Colonic mucosa (tissue), 4 donors: ENCODE measurements around the gene C19orf73. TPM values are rescaled to one million over a fixed set of nuclear protein-coding genes. Genes with fewer than 3 reads are reported as not detected.

Experiments
- DNase-seq: peaks from one replicate; pipeline ENCODE4 v3.0.0-alpha.2; 2020
- H3K27ac ChIP-seq: fragments of 200-600 bp; one replicate; pipeline ENCODE4 v1.8.0; 2021
- H3K27me3 ChIP-seq: fragments of 200-600 bp; one replicate; pipeline ENCODE4 v1.8.0; 2021
- H3K36me3 ChIP-seq: fragments of 200-600 bp; one replicate; pipeline ENCODE4 v1.8.0; 2021
- H3K4me1 ChIP-seq: fragments of 200-600 bp; one replicate; pipeline ENCODE4 v1.8.0; 2021; ENCODE audit warnings: mild to moderate bottlenecking
- H3K4me3 ChIP-seq: fragments of 200-600 bp; one replicate; pipeline ENCODE4 v1.8.0; 2021
- H3K9ac ChIP-seq, 2 donors: one replicate each; pipeline ENCODE4 v1.7.0; 2013; ENCODE audit warnings: control low read depth in 2 of 2, low read depth in 2 of 2, low read length in 2 of 2
- H3K9me3 ChIP-seq: fragments of 200-600 bp; one replicate; pipeline ENCODE4 v1.8.0; 2021
- CTCF ChIP-seq: fragments of 200-600 bp; IDR thresholded peaks from one replicate; pipeline ENCODE4 v1.8.0; 2022; ENCODE audit warnings: antibody characterized with exemption, mild to moderate bottlenecking
- intact Hi-C: fragments of 100-400 bp; cut with DNase I; formaldehyde crosslinking; loops from one replicate; pipeline ENCODE4 v1.14.1; 2022
- total RNA-seq, 2 donors: library from RNA; stranded (reverse); fragmentation: NEBNext Ultra II Directional in 1 of 2; extraction: Animal tissue kit (Norgen Biotek cat#: 25700) in 1 of 2; gene quantifications; one replicate each; pipeline ENCODE4 v1.2.1, GENCODE V29; 2021
- donor health status: healthy.
- donor health status: DM: no; HTN: no; CAD: no.
- donor health status: DM: no; HTN: no; CAD: no.

Gene C19orf73
- total RNA-seq, 2 donors from 2014 or later = 3.5 to 4.8 TPM

- Histone ChIP-seq H3K9me3 (no peaks in the 10 kb centered on the region), H3K4me3 (no peak overlapping the region), H3K4me1 (peaks cover 16% of the 10 kb centered on the region), H3K36me3 (no peaks in the 10 kb centered on the region), H3K27me3 (no peaks in the 10 kb centered on the region), H3K27ac (no peak overlapping the region), H3K9ac (no peak overlapping the region)
- TF ChIP-seq CTCF = no peak
- intact Hi-C loops = no loop called here
- no peak for DNase-seq
Observed at GRCh38 chr19:49120868-49121267, 1.9 kb upstream of the C19orf73 start.

GRCh38 chr19:49120325-49120683, 1.4 kb upstream of the C19orf73 start:
- H3K4me3 ChIP-seq = peak overlapping the region; percentile 68
- no peak for TF ChIP-seq CTCF
- no peak overlapping the region for H3K27ac ChIP-seq
- H3K27me3 ChIP-seq = no peaks in the 10 kb centered on the region
- peaks cover 18% of the 10 kb centered on the region for H3K4me1 ChIP-seq
- DNase-seq = no peak
- no peaks in the 10 kb centered on the region for H3K9me3 ChIP-seq
- intact Hi-C loops = no loop called here
- H3K36me3 ChIP-seq = no peaks in the 10 kb centered on the region
- peak overlapping the region; percentile 66 to 72 for H3K9ac ChIP-seq

- intact Hi-C loops = no loop called here
- Histone ChIP-seq H3K9ac (peak within 1 kb of the TSS; percentile 85 to 92), H3K9me3 (no peaks in the 10 kb centered on the region), H3K36me3 (no peaks in the 10 kb centered on the region), H3K4me1 (peaks cover 20% of the 10 kb centered on the region), H3K27me3 (no peaks in the 10 kb centered on the region), H3K27ac (peak within 1 kb of the TSS; percentile 96), H3K4me3 (peak within 1 kb of the TSS; percentile 68)
- TF ChIP-seq CTCF = no peak
- peak; percentile 59 for DNase-seq
Observed at GRCh38 chr19:49119411-49120324, 725 bp upstream of the C19orf73 start, which contains the start of gene PPFIA3. Gene PPFIA3, plus strand, starts transcription at chr19:49119544. Its CDS starts 8,330 bp downstream, at chr19:49127874.

GRCh38 chr19:49117677-49118564, 1.0 kb downstream of the C19orf73 start:
- peak overlapping the region; percentile 68 for H3K4me3 ChIP-seq
- no peak for TF ChIP-seq CTCF
- no peaks in the 10 kb centered on the region for H3K36me3 ChIP-seq
- DNase-seq = peak; percentile 45
- peak overlapping the region; percentile 85 to 92 for H3K9ac ChIP-seq
- peak overlapping the region; percentile 96 for H3K27ac ChIP-seq
- H3K9me3 ChIP-seq = no peaks in the 10 kb centered on the region
- H3K4me1 ChIP-seq = peaks cover 25% of the 10 kb centered on the region
- intact Hi-C loops = no loop called here
- H3K27me3 ChIP-seq = no peaks in the 10 kb centered on the region

GRCh38 chr19:49116544-49116943, 2.4 kb downstream of the C19orf73 start:
- Histone ChIP-seq H3K4me1 (peaks cover 25% of the 10 kb centered on the region), H3K27ac (no peak overlapping the region), H3K27me3 (no peaks in the 10 kb centered on the region), H3K9me3 (no peaks in the 10 kb centered on the region), H3K36me3 (no peaks in the 10 kb centered on the region), H3K4me3 (no peak overlapping the region), H3K9ac (no peak overlapping the region)
- intact Hi-C loops = no loop called here
- TF ChIP-seq CTCF = no peak
- DNase-seq = peak; percentile 42
